GM21528 (cell line): ENCODE data around the gene AGPAT1.
"Not testable (repeated sequence)": the region's sequence is repeated elsewhere in the genome, so short reads cannot be mapped to it uniquely, and the experiment has no call there.

Source experiments
- ATAC-seq: cut with Tn5 transposase; IDR thresholded peaks from one replicate; pipeline ENCODE4 v1.9.1; 2021; ENCODE audit warnings: mild to moderate bottlenecking, moderate library complexity; ENCODE audit not compliant: unreplicated experiment, low FRiP score

The AGPAT1 gene

DNA sequence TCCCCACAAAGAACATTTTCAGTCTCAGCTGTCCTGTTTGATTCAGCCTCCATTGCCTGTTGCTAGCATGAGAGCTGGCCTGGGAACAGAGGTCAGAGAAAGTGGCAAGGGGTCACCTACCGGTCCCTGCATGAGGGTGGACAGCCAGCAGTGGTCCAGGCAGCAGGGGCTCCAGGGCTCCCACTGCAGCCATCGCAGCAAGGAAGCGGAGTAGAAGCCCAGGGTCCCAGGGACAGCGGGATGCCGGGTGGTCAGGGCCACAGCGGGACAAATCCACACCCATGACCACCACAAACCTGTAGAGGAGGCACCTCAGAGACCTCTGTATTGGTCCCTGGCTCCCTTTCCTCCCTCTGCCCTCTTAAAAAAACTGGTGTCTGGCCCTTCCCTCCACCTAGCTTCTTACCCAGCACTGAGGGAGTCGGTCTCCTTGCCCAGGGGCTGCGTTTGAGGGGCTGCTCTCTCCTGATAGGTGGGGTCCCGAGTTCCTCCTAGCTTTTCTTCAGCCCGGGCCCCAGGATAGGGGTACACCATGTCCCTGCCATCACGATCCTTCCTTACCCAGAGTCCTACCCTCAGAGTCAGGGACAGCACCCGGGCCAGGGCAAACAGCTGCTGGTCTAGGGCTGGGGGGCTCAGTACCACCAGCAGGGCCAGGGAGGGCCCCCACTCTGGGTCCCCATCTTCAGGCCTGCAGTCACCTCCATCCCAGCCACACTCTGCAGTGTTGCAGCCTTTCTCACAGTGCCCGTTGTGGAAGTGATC lies 25.0 kb upstream of the AGPAT1 start:
- ATAC-seq, result no peak

DNA sequence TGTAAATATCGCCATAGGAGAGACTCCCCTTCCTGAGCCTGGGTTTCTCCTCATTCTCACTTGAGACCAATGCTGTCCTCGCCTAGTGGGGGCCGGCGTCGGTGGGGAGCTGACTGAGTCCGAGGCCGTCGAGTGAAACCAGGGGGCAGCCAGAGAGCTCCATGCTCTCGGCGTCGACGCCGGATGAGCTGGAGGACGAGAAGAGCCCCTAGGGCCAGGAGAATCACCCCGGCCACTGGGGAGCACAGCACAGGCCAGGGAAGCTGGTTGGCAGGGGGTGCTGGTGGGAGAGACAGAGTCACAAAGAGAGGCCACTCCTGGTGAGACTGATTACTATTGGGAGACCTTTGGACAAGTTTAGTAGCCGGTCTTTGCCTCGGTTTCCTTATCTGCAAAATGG lies 23.0 kb upstream of the AGPAT1 start:
- no peak for ATAC-seq

DNA sequence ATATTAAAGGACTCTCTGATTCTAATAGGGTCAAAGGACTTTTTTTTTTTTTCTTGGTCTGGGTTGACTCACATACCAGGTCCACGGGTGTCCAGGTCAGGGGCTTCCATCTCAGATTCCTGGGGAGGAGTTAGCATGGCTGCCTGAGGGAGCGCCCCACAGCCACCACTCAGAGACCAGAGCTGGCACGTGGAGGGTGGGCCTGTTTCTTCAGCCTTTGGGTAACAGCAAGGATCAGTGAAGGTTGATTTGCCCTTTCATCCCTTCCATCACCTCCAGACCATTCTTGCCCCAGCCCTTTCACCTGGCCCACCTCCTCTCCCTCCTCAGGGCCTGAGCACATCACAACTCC lies 22.4 kb upstream of the AGPAT1 start:
- no peak for ATAC-seq

DNA sequence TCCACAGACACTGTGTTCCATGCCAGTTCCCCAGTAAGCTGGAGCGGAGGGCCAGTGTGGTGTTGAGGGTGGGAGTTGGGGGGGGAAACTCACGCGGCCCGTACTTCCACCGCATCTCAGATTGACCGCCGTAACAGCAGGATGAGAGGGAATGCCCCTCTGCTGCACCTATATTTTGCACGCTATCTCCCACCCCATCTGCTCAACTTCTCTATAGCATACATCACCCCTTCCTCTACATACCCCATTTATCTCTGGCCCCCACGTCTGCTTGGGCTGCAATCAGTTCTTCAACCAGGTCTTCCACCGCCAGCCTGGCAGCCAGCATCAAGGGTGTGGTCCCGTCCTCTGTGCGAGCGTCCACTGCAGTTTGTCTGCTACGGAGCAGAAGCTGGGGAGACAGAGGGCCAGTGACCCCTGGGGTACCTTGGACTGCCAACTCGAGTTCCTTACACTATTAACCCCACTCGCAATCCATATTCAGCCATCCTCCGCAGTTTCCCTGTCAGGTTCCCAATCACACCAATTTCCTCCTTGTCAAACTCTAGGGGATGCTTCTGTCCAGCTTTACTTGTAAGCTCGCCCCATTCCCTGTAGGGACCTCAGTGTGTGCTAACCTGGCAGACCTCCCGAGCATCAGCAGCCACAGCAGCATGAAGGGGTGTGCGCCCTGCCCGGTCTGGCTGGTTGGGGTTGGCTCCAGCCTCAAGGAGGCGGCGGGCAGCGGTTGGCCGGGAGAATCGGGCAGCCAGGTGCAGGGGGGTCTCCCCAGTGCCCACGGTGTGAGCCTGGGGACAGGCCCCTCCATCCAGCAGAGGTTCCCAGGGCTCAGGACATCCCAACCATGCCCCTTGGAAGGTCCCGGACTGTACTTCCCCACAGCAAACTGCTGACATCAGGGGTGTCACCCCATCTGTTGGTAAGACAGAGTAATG lies 21.1 kb upstream of the AGPAT1 start:
- ATAC-seq, result no peak

DNA sequence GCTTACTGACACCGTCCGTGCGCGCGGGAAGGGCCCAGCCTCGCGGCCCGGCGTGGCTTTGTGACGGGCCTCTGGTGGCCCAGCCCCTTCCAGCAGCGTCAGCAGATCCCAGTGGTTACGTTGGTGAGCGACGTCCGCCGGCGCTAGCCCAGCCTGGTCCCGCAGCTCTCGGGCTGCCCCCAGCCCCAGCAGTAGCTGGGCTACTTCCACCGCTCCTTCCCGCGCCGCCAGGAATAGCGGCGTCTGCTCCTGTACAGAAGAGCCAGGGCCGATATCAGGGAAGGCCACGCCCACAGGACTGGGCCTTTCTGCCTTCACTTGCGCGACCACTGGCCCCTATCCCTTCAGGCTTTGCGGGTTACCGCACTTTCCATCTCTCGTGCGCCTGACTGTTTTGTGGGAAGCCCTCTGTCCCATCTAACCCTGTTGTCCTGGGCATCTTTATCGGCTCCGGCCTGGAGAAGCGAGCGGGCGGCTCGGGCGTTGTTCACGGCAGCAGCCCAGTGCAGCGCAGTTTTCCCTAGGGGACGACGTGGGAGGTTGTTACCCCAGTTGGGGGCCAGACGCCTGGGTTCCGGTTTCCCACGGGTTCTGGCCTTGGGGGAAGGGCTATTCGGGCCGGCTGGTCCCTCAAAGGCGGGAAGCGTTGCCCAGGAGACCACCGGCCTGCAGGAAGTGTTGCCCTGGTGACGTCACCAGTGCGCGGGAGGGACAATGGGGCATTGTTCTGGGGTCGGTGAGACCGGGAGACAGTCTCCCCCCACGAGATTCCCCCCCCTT lies 20.2 kb upstream of the AGPAT1 start:
- peak; percentile 77 for ATAC-seq

DNA sequence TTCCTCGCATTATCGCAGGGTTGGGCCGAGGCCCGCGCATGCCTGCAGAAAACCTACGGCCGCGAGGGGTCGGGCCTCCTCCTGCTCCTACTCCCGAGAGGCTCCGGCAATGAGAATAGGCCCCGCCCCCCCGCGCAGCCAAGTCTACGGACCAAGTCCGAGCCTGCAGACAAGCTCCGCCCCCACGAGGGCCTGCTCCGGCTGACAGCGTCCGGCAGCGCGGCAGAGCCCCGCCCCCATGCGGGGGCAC lies 19.7 kb upstream of the AGPAT1 start:
- peak; percentile 72 for ATAC-seq

DNA sequence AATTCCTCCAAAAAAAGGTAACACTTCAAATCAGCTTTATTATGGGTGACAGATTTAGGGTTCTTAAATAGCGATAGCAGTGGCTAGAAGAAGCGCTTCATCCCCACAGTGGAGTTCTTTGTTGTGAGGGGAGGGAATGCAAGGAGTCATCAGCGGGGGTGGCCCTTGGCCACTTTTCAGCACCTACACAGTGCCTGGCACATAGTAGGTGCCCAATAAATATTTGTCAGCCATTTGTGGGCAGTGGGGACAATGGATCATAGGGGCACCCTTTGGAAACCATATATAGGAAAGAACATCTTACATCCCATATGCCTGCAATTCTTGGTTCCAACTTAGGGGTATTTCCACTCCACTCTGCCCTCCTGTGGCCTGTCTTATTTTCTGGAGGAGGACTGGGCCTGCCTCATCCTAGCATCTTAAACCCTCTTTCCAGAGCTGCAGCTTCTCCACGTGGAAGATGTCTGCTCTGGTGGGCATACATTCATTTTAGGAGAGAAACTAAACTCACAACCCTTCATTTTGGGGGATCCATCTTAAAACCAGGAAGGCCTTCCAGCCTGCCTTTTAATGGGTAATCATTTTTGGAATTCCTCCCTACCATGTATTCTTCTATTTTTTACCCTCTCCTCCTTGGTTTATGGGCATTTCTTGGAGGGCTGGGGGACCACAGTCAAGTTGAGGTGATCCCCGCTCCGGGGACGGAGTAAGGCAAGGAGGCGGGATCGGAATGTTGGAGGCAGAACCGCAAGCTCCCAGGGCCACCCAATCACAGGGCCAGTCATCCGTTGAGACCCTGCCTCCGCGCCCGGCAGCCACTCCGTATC lies 19.2 kb upstream of the AGPAT1 start:
- no peak for ATAC-seq

DNA sequence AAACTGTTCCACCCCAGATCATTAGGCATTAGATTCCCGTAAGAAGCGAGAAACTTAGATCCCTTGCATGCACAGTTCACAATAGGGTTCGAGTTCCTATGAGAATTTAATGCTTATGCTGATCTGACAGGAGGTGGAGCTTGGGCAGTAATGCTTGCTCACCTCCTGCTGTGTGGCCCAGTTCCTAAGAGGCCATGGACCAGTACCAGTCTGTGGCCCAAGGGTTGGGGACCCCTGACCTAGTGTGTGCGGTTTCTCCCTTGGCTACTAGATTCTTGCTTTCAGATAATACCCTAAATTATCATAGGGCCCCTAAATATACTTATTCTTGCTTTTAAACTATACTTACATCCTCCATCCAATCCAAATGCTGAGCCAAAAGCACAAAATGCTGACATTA lies 18.5 kb upstream of the AGPAT1 start:
- no peak for ATAC-seq

DNA sequence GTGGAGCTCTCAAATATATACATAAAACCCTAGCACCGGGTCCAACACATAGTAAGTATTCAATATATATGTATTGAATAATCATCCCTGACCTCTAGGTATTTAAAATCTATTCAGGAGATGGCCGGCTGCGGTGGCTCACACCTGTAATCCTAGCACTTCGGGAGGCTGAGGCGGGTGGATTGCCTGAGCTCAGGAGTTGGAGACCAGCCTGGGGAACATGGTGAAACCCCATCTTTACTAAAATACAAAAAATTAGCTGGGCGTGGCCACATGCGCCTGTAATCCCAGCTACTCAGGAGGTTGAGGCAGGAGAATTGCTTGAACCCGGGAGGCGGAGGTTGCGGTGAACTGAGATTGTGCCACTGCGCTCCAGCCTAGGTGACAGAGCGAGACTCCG lies 17.2 kb upstream of the AGPAT1 start:
- not testable (repeated sequence) for ATAC-seq

DNA sequence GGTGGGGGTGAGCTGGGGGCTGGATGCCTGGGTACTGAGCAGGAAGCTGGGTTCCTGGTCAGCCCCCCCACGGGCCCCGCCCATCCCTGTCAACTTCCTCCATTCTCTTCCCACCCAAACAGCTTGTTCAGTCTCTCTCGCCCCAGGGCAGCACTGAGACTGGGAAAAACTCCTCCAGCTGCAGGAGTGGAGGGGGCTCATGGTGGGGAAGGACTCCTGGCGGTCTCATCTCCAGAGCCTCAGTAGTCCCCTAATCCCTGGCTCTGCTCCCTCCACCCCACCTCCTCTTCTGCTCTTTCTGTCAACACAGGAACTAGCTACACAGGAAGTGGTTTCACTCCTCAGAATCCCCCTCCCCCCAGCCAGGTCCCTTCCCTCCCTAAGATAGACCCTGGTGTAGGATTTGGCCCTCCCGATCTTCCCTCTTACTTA lies 16.7 kb upstream of the AGPAT1 start, which contains the start of gene GPSM3:
Gene GPSM3 (minus strand): TSS at position 36 of the 432 bp plus-strand sequence. CDS start 130 bp downstream, outside the sequence.
- ATAC-seq, result no peak

DNA sequence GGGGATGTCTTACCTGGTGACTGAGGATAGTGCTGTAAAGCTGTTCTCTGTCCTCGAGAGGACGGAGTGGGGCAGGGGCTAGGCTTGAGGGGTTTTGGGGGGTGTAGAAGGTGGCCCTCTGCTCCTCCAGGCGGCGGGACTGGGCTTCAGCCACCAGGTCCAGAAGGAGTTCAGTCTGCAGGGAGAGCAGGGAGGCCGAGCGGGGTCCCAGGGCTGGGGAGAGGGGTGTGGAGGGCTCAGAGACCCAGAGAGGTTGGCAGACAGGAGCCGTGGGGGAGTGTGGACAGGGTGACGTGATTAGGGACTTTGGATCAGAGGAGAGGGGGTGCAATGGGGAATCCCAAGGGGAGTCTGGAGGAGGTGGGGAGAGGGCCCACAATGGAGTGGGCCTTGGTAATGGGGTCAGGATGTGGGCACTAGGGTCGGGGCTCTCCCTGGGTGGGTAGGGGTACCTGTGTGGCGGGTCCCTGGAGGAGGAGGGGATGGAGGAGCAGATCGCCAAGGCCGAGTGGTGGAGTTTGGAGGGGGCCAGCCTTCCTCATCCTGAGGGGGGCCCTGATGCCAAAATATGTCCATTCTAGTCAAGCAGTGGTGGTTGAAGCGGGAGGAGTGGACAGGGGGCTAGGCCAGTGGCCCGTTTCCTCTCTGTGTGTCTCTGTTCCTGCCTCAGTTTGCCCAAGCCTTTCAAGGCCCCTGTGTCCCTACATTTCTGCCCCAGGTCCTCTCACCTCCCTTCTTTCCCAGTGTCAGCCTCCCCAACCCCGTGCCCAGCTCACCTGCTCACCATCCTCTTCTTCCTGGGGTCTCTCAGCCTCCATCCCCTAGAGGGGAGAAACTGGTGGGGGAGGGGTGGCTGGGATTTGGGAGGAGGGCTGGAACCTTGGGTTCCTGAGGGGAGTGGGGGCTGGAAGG lies 16.1 kb upstream of the AGPAT1 start:
- no peak for ATAC-seq

DNA sequence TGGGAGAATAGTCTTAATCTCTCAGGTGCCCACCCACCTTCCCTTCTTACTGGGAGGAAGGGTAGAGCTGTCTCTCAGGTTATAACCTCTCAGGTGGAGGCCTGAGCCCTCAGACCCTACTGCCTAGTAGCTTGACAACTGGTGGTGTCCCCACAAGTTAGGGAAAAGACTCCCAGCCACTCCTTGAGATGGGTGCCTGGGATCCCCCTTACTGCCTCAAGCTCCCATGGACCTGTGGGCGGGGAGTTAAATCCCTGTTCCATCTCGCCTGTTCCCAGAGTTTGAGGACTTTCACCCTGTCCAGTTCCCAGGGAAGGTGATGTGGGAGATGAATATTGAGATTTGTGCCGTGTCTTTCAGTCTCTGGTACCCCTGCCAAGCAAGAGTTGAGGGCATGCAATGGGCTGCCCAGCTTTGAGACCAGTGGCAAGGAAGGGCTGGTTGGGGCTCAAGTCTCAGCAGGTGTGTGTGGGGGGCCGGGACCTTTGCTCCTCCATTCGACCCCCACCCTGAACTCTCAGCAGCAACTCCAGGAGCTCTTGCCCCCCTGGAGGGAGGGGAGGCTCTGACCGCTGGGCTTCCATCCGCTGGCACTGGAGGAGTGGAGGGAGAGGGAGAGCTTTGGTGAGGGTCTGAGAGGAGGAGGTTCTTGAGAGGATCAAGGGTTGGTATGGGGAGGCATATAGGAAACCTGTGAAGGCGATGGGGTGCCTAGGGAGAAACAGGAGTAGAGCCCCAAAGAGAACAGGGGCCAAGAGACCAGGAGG lies 15.2 kb upstream of the AGPAT1 start:
- no peak for ATAC-seq

DNA sequence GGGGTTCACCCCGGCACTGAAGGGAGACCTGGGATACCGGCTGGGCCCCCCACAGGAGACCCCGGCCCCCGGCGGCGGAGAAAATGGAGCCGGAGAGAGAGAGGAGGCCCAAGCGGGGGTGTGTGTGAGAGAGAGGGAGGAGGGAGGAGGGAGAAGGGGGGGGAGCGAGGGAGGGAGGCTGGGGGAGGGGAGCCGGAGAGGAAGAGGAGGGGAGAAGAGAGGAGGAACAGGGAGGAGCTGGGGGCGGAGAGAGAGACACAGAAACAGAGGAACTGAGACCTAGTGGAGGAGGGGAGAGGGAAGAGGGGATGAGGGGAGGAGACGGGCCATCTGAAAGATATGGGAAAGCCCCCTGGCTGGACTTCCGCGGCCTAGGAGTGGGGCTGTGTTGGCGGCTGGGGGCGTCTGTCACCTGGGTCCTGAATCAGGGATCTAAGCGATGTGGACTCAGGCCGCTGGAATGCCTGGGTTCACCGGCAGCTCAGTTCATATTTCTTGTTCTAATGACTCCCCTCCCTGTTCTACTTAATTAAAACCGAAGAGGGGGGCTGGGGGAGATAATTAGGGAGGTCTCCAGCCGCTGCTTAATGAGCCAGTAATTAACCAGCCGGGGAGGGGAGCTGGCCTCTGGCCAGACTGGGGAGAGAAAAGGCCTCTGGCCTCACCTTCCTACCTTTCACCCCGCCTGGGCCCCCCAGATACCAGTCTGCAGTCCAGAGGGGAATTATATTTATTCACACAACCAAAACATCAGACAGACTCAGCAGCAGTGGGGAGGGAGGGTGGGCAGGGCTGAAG lies 14.4 kb upstream of the AGPAT1 start, which contains the start of gene PBX2:
Gene PBX2 (minus strand): TSS at position 149 of the 798 bp plus-strand sequence. CDS start 287 bp downstream, outside the sequence.
- ATAC-seq, result peak; percentile 43

DNA sequence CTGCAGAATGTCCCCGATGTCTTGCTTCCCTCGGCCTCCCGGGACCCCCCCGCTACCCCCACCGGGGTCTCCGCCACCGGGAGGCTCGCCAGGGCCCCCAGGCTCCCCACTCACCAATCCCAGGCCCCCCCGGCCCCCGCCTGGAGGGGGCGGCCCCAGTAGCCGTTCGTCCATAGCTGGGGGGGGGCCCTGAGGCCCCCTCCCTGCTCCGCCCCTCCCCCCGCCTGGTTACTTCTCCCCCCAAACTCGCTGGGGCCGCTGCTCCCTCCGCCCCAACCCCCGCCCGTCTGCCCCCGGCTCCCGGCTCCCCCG lies 13.8 kb upstream of the AGPAT1 start:
- ATAC-seq, result no peak

DNA sequence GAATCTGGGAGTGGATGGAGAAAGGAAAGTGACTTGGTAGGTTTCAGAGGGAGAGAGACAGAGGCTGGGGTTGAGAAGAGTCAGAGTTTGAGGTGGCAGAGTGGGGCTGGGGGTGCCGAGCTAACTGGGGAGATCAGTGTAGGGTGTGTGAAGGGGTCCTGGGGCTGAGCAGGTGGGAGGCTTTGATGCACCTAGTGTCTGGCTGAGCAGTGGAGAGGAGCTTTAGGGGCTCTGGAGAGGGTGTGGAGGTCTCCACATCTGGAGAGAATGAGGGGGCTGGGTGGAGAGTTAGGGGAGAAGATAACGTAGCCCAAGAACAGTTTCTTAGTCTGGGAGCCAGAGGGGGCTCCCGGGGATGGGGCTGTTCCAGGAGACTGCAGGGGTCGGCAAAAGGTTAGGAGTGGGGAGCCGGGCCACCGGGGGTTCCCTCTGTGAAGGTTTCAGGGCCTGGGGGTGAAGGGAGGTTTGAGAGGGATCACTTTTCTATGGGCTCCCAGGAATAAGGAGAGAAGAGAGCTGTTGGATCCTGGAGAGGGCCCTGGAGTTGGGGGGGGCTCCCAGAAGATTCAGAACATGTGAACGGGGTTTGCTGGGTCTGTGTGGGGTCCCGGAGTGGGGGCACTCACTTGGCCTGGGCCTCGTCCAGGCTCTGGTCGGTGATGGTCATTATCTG lies 13.3 kb upstream of the AGPAT1 start:
- no peak for ATAC-seq

DNA sequence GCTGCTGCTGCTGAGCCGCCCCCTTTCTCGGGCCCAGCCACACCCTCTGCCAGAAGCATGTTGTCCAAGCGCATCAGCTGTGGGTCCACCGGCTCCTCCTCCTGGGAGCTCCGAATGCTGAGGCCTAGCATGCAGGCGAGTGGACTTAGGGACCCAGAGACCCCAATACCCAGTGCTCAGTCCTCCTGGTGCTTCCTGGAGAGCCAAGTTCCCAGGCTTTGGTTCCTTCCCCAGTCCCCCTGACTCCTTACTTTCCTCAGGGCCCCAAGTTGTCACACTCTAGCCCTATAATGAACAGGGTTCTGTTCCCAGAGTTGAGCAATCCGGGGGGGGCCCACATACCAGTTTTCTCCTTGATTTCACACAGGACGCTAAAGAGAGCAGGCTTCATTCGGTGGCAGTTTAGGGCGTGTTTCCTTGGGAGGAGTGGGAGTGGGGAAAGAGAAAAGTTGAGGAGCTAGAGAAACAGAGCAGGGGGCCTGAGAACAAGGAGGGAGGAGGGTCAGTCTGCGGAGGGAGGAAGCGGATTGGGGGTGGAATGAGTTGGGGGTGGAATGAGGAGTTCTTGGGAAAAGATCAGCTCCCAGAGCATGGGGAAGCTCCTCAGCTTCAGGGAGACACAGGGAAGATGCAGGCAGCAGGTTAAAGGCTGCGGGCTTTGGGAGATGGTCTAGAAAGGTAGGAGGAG lies 12.6 kb upstream of the AGPAT1 start:
- ATAC-seq, result no peak
